Measurements from ENCODE around the gene CHCHD6.

Gene CHCHD6

GRCh38 chr3:126706631-126707030 is 2.6 kb downstream of the CHCHD6 start:
- DNase-seq, result no peak

GRCh38 chr3:126711121-126711760 is 7.2 kb downstream of the CHCHD6 start:
- no peak for DNase-seq

- no peak for DNase-seq
Observed at GRCh38 chr3:126713199-126713598, 9.2 kb downstream of the CHCHD6 start.

- no peak for DNase-seq
Observed at GRCh38 chr3:126714276-126714900, 10.3 kb downstream of the CHCHD6 start.

- no peak for DNase-seq
Observed at GRCh38 chr3:126714921-126715320, 10.9 kb downstream of the CHCHD6 start.

GRCh38 chr3:126715432-126715831 is 11.4 kb downstream of the CHCHD6 start:
- no peak for DNase-seq

- DNase-seq, result no peak
Observed at GRCh38 chr3:126716057-126716456, 12.0 kb downstream of the CHCHD6 start.

GRCh38 chr3:126718561-126719445 is 14.8 kb downstream of the CHCHD6 start:
- no peak for DNase-seq

GRCh38 chr3:126720596-126720995 is 16.6 kb downstream of the CHCHD6 start:
- no peak for DNase-seq

GRCh38 chr3:126721246-126721645 is 17.2 kb downstream of the CHCHD6 start:
- DNase-seq, result no peak

GRCh38 chr3:126723237-126723636 is 19.2 kb downstream of the CHCHD6 start:
- DNase-seq, result no peak

GRCh38 chr3:126723801-126724200 is 19.8 kb downstream of the CHCHD6 start:
- no peak for DNase-seq

- no peak for DNase-seq
Observed at GRCh38 chr3:126728680-126729079, 24.6 kb downstream of the CHCHD6 start.

- DNase-seq, result no peak
Observed at GRCh38 chr3:126730376-126730775, 26.3 kb downstream of the CHCHD6 start.

- peak; percentile 57 for DNase-seq
Observed at GRCh38 chr3:126731044-126731443, 27.0 kb downstream of the CHCHD6 start.

GRCh38 chr3:126732281-126733060 is 28.4 kb downstream of the CHCHD6 start:
- no peak for DNase-seq

GRCh38 chr3:126733061-126733430 is 29.0 kb downstream of the CHCHD6 start:
- DNase-seq, result no peak

- DNase-seq, result no peak
Observed at GRCh38 chr3:126734106-126734723, 30.2 kb downstream of the CHCHD6 start.

- no peak for DNase-seq
Observed at GRCh38 chr3:126737527-126737926, 33.5 kb downstream of the CHCHD6 start.

GRCh38 chr3:126742057-126742456 is 38.0 kb downstream of the CHCHD6 start:
- DNase-seq, result no peak

- DNase-seq, result no peak
Observed at GRCh38 chr3:126743350-126743749, 39.3 kb downstream of the CHCHD6 start.

GRCh38 chr3:126743781-126744180 is 39.7 kb downstream of the CHCHD6 start:
- no peak for DNase-seq

Data from hematopoietic multipotent progenitor cell treated with erythropoietin and hydrocortisone succinate and interleukin-3 and kit ligand, for 6 days (in vitro differentiated cells).